ENCODE results near the gene INHBA.

Gene INHBA

DNA sequence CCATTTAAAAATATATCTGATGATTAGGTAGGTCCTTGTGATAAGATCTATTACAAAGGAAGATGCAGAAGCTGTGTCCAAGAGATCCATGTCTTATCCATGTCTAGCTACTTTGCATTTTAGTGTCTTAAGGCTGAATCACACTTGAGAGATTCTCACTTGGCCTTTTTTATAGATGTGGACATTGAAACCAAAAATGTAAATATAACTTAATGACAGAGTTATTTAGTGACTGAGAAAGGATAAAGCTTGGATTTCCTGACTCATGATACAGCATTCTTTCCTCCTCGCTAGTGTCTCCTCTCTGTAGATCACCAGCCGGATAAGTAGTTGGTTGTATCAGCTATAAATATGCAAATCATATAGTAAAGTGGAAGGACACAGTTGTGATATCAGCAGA is 23.3 kb downstream of the INHBA start:
- H3K4me1 ChIP-seq (ENCODE audit: low read length): no peaks in the 10 kb centered on the region
- no peaks in the 10 kb centered on the region for H3K27me3 ChIP-seq (replicated peaks; ENCODE audit: insufficient read depth, low read length)
- no peak for TF ChIP-seq EZH2phosphoT487 (IDR thresholded peaks at IDR 0.05; ENCODE audit: low read length)
- no peaks in the 10 kb centered on the region for H3F3A ChIP-seq (ENCODE audit: insufficient read depth, low read length)
- H3K9me3 ChIP-seq (replicated peaks; ENCODE audit: insufficient read depth, low read length): no peaks in the 10 kb centered on the region
- H3K36me3 ChIP-seq (replicated peaks; ENCODE audit: insufficient read depth, low read length): no peaks in the 10 kb centered on the region
- H3K4me3 ChIP-seq (ENCODE audit: low read length): no peak overlapping the region
- no peaks in the 10 kb centered on the region for H3K9me2 ChIP-seq (replicated peaks; ENCODE audit: insufficient read depth, low read length)
- no peak overlapping the region for H3K27ac ChIP-seq (ENCODE audit: low read length)
- no peak overlapping the region for H2AFZ ChIP-seq (ENCODE audit: low read length)
- H4K20me1 ChIP-seq (ENCODE audit: insufficient read depth, low read length): no peaks in the 10 kb centered on the region
- no peak overlapping the region for H3K9ac ChIP-seq (ENCODE audit: low read length)
- H3K4me2 ChIP-seq (ENCODE audit: low read depth, low read length): no peak overlapping the region
- no peaks in the 10 kb centered on the region for H3K79me2 ChIP-seq (ENCODE audit: low read length)
- DNase-seq: no peak

DNA sequence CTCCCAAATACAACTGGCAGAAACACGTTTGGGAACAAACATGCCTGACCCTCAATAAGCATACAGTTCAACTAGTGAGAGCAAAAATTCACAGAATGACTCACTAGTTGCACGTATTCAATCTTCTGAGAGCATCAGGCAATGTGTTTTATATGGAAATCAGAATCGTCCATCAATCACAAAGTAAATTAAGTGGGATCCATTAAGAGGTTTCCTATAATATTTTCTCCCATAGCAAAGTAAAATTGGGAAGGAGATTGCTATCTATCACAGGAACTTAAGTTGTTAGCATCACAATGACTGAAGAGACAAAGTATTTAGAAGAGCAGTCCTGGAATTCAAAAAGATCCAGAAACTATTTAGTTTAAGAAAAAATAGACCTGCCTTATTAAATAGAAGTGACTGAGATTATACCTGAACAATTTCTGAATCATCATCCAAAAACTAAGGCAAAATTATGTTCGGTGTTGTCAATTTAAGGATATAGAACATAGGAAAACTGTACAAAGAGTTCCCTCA is 28.3 kb downstream of the INHBA start:
- Histone ChIP-seq H3K9me3 (replicated peaks; ENCODE audit: insufficient read depth, low read length) (no peaks in the 10 kb centered on the region), H3F3A (ENCODE audit: insufficient read depth, low read length) (no peaks in the 10 kb centered on the region), H3K36me3 (replicated peaks; ENCODE audit: insufficient read depth, low read length) (no peaks in the 10 kb centered on the region), H3K79me2 (ENCODE audit: low read length) (no peaks in the 10 kb centered on the region), H3K4me2 (ENCODE audit: low read depth, low read length) (no peak overlapping the region), H3K4me3 (ENCODE audit: low read length) (no peak overlapping the region), H4K20me1 (ENCODE audit: insufficient read depth, low read length) (no peaks in the 10 kb centered on the region), H3K27ac (ENCODE audit: low read length) (no peak overlapping the region), H3K27me3 (replicated peaks; ENCODE audit: insufficient read depth, low read length) (no peaks in the 10 kb centered on the region), H3K9me2 (replicated peaks; ENCODE audit: insufficient read depth, low read length) (no peaks in the 10 kb centered on the region), H2AFZ (ENCODE audit: low read length) (no peak overlapping the region), H3K9ac (ENCODE audit: low read length) (no peak overlapping the region), H3K4me1 (ENCODE audit: low read length) (no peaks in the 10 kb centered on the region)
- TF ChIP-seq EZH2phosphoT487 (IDR thresholded peaks at IDR 0.05; ENCODE audit: low read length) (no peak), EZH2 (optimal IDR thresholded peaks at IDR 0.05; ENCODE audit: low read depth, low read length) (no peak)
- TF ChIP-seq, protein P1, sequence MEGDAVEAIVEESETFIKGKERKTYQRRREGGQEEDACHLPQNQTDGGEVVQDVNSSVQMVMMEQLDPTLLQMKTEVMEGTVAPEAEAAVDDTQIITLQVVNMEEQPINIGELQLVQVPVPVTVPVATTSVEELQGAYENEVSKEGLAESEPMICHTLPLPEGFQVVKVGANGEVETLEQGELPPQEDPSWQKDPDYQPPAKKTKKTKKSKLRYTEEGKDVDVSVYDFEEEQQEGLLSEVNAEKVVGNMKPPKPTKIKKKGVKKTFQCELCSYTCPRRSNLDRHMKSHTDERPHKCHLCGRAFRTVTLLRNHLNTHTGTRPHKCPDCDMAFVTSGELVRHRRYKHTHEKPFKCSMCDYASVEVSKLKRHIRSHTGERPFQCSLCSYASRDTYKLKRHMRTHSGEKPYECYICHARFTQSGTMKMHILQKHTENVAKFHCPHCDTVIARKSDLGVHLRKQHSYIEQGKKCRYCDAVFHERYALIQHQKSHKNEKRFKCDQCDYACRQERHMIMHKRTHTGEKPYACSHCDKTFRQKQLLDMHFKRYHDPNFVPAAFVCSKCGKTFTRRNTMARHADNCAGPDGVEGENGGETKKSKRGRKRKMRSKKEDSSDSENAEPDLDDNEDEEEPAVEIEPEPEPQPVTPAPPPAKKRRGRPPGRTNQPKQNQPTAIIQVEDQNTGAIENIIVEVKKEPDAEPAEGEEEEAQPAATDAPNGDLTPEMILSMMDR (IDR thresholded peaks at IDR 0.05; ENCODE audit: low read length): no peak
- no peak for DNase-seq

DNA sequence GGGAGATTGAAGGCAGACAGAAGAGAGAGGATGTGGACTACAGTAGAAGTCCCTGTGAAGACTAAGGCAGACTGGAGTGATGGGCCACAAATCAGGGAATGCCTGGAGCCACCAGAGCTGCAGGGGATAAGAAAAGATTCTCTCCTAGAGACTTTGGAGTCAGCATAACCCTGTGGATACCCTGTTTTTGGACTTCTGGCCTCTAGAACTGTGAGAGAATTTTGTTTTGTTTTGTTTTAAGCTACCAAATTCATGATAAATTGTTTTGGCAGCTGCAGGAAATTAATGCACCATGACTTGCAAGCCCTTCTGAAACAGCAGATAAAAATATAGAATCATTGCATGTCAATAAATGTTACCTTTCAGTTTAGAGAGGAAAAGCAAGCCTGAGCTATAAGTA is 41.3 kb downstream of the INHBA start:
- no peak for TF ChIP-seq EZH2phosphoT487 (IDR thresholded peaks at IDR 0.05; ENCODE audit: low read length)
- TF ChIP-seq, protein P1 (IDR thresholded peaks at IDR 0.05; ENCODE audit: low read length): no peak
- TF ChIP-seq EZH2 (optimal IDR thresholded peaks at IDR 0.05; ENCODE audit: low read depth, low read length): no peak
- Histone ChIP-seq H4K20me1 (ENCODE audit: insufficient read depth, low read length) (no peaks in the 10 kb centered on the region), H3K9me2 (replicated peaks; ENCODE audit: insufficient read depth, low read length) (no peaks in the 10 kb centered on the region), H3K36me3 (replicated peaks; ENCODE audit: insufficient read depth, low read length) (no peaks in the 10 kb centered on the region), H3K4me3 (ENCODE audit: low read length) (no peak overlapping the region), H3K4me2 (ENCODE audit: low read depth, low read length) (no peak overlapping the region), H2AFZ (ENCODE audit: low read length) (no peak overlapping the region), H3K9ac (ENCODE audit: low read length) (no peak overlapping the region), H3K4me1 (ENCODE audit: low read length) (no peaks in the 10 kb centered on the region), H3K9me3 (replicated peaks; ENCODE audit: insufficient read depth, low read length) (no peaks in the 10 kb centered on the region), H3F3A (ENCODE audit: insufficient read depth, low read length) (no peaks in the 10 kb centered on the region), H3K79me2 (ENCODE audit: low read length) (no peaks in the 10 kb centered on the region), H3K27me3 (replicated peaks; ENCODE audit: insufficient read depth, low read length) (no peaks in the 10 kb centered on the region), H3K27ac (ENCODE audit: low read length) (no peak overlapping the region)
- DNase-seq: no peak

GRCh38 chr7:41659539-41659938 is 43.4 kb downstream of the INHBA start:
- TF ChIP-seq EZH2 (optimal IDR thresholded peaks at IDR 0.05; ENCODE audit: low read depth, low read length): no peak
- TF ChIP-seq, protein P1 (IDR thresholded peaks at IDR 0.05; ENCODE audit: low read length): no peak
- no peak for TF ChIP-seq EZH2phosphoT487 (IDR thresholded peaks at IDR 0.05; ENCODE audit: low read length)
- no peak overlapping the region for H3K4me2 ChIP-seq (ENCODE audit: low read depth, low read length)
- H3K27ac ChIP-seq (ENCODE audit: low read length): no peak overlapping the region
- H4K20me1 ChIP-seq (ENCODE audit: insufficient read depth, low read length): no peaks in the 10 kb centered on the region
- H3K27me3 ChIP-seq (replicated peaks; ENCODE audit: insufficient read depth, low read length): no peaks in the 10 kb centered on the region
- no peaks in the 10 kb centered on the region for H3K36me3 ChIP-seq (replicated peaks; ENCODE audit: insufficient read depth, low read length)
- no peaks in the 10 kb centered on the region for H3K79me2 ChIP-seq (ENCODE audit: low read length)
- no peak overlapping the region for H3K4me3 ChIP-seq (ENCODE audit: low read length)
- DNase-seq: no peak
- no peaks in the 10 kb centered on the region for H3K4me1 ChIP-seq (ENCODE audit: low read length)
- no peak overlapping the region for H2AFZ ChIP-seq (ENCODE audit: low read length)
- H3K9me2 ChIP-seq (replicated peaks; ENCODE audit: insufficient read depth, low read length): no peaks in the 10 kb centered on the region
- H3F3A ChIP-seq (ENCODE audit: insufficient read depth, low read length): no peaks in the 10 kb centered on the region
- H3K9ac ChIP-seq (ENCODE audit: low read length): no peak overlapping the region
- no peaks in the 10 kb centered on the region for H3K9me3 ChIP-seq (replicated peaks; ENCODE audit: insufficient read depth, low read length)
